PFSK-1 (cell line): ENCODE measurements around the gene MBNL1.

Experiments used
- FOXP2 ChIP-seq: optimal IDR thresholded peaks from 2 replicates; pipeline ENCODE3; 2011; ENCODE audit warnings: borderline replicate concordance, control low read depth, inconsistent platforms; ENCODE audit not compliant: insufficient read depth; ENCODE audit errors: extremely low read length, extremely low read depth
- POLR2AphosphoS5 ChIP-seq: IDR thresholded peaks from 2 replicates; pipeline ENCODE4 v1.6.1; 2012; ENCODE audit warnings: low read depth, mild to moderate bottlenecking, control low read depth, low read length, moderate library complexity
- SIN3A ChIP-seq: IDR thresholded peaks from 2 replicates; pipeline ENCODE4 v1.6.1; 2012; ENCODE audit warnings: mild to moderate bottlenecking, low read length, moderate library complexity, borderline replicate concordance; ENCODE audit not compliant: insufficient read depth
- TAF1 ChIP-seq: IDR thresholded peaks from 2 replicates; pipeline ENCODE4 v1.6.1; 2012; ENCODE audit warnings: low read length, control low read depth, borderline replicate concordance; ENCODE audit not compliant: insufficient read depth
- TF ChIP-seq, protein P1 (sequence below), 2 experiments: IDR thresholded peaks; 2 replicates each; pipeline versions ENCODE4 v1.6.1 to v1.8.0; 2011 to 2012; ENCODE audit warnings: low read depth in 2 of 2, low read length in 2 of 2, control low read depth in 1 of 2, inconsistent platforms in 1 of 2, mild to moderate bottlenecking in 1 of 2, moderate library complexity in 1 of 2; ENCODE audit not compliant: insufficient read depth in 1 of 2

MBNL1 gene

DNA sequence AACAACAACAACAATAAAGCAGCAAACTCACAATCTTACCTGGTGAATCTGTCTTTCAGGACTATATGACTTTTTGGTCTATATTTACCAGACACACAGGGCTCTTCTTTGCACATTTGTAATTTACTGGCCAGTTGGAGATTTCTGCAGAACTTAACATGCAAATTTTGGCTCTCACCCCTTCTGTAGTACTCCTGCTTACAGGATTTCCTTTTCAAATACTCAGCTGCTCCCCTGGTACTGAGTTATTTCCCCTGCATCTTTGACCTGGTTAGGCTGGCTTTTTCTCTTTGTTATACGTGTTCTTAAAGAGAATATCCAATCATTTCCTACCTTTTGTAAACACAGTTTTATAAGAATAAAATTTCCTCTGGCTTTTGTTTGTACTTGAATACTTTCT, 228.0 kb downstream of the MBNL1 start:
- TF ChIP-seq TAF1 (no peak), FOXP2 (no peak), POLR2AphosphoS5 (no peak), SIN3A (no peak)
- TF ChIP-seq, protein P1, sequence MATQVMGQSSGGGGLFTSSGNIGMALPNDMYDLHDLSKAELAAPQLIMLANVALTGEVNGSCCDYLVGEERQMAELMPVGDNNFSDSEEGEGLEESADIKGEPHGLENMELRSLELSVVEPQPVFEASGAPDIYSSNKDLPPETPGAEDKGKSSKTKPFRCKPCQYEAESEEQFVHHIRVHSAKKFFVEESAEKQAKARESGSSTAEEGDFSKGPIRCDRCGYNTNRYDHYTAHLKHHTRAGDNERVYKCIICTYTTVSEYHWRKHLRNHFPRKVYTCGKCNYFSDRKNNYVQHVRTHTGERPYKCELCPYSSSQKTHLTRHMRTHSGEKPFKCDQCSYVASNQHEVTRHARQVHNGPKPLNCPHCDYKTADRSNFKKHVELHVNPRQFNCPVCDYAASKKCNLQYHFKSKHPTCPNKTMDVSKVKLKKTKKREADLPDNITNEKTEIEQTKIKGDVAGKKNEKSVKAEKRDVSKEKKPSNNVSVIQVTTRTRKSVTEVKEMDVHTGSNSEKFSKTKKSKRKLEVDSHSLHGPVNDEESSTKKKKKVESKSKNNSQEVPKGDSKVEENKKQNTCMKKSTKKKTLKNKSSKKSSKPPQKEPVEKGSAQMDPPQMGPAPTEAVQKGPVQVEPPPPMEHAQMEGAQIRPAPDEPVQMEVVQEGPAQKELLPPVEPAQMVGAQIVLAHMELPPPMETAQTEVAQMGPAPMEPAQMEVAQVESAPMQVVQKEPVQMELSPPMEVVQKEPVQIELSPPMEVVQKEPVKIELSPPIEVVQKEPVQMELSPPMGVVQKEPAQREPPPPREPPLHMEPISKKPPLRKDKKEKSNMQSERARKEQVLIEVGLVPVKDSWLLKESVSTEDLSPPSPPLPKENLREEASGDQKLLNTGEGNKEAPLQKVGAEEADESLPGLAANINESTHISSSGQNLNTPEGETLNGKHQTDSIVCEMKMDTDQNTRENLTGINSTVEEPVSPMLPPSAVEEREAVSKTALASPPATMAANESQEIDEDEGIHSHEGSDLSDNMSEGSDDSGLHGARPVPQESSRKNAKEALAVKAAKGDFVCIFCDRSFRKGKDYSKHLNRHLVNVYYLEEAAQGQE (IDR thresholded peaks at IDR 0.05; ENCODE audit: insufficient read depth in 1 of 2, low read depth in 2 of 2, low read length in 2 of 2) = no peak

GRCh38 chr3:152497457-152497856, 228.7 kb downstream of the MBNL1 start:
- TF ChIP-seq TAF1 (no peak), FOXP2 (no peak), POLR2AphosphoS5 (no peak), SIN3A (no peak)
- TF ChIP-seq, protein P1 (IDR thresholded peaks at IDR 0.05; ENCODE audit: insufficient read depth in 1 of 2, low read depth in 2 of 2, low read length in 2 of 2) = no peak

DNA sequence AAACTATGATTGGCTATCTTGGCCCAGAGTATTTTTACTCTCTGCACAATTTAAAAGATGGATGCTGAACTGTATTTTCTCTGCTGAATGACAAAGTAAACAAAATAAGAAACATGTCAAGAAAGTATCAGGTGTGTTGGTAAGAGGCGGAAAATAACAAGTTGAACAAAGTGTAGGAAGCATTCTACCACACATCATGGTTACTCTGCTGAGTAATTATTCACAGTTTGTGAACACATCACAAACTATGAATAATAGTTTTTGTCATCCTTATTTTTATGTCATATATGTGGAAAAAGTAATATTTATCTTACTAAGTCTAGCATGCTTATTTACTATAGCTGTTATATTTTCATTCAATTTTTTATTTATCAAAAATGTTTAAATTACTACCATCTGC, 229.2 kb downstream of the MBNL1 start:
- TF ChIP-seq SIN3A (no peak), POLR2AphosphoS5 (no peak), TAF1 (no peak), FOXP2 (no peak)
- TF ChIP-seq, protein P1 (IDR thresholded peaks at IDR 0.05; ENCODE audit: insufficient read depth in 1 of 2, low read depth in 2 of 2, low read length in 2 of 2) = no peak

DNA sequence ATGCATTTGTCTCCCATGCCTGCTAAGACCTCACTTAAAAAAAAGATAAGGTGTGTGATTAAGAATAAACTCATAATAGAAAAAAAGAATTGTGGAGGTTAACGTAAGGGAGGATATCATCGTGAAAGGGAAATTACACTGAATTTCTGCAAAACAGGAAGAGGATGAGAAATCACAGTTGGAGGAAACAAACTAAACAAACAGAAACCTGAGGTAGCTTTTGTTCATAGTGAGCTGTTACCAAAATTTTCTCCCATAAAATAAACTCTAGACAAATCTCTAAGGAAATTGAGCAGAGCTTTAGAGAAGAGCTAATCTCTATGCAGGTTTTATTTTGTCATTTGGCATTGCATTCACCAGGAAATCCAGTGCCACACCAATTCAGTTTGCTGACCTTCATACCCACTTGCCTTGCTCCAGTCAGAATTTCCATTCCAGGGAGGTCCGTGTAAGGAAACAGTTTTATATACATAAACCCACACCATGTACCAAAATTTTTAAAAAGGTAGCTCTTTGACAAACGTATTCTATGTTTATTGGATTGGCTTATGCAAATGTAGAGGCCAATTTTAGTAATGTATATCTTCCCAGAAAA, 231.2 kb downstream of the MBNL1 start:
- TF ChIP-seq SIN3A = no peak
- TF ChIP-seq, protein P1 (IDR thresholded peaks at IDR 0.05; ENCODE audit: insufficient read depth in 1 of 2, low read depth in 2 of 2, low read length in 2 of 2) = no peak
- no peak for TF ChIP-seq FOXP2
- no peak for TF ChIP-seq POLR2AphosphoS5

DNA sequence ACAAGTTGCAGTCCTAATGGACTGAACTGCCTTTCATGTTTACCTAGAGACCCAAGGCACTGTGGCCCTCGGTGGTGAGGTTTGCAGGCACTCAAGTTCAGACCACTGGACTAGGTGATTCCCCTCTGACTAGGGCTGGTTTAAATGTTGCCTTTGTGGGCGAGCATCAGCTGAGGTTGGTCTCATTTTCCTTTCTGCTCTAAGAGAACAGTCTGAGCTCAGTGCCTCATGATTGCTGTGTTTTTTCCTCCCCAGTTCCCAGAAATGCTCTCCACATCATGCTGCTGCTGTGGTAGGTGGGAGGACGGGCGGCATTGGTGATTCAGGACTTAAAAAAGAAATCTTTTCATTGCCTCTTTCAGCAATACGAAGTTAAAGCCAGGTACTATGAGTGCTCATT, 237.2 kb downstream of the MBNL1 start:
- TF ChIP-seq POLR2AphosphoS5 = no peak
- TF ChIP-seq FOXP2 = no peak
- TF ChIP-seq SIN3A = no peak
- no peak for TF ChIP-seq TAF1
- TF ChIP-seq, protein P1 (IDR thresholded peaks at IDR 0.05; ENCODE audit: insufficient read depth in 1 of 2, low read depth in 2 of 2, low read length in 2 of 2) = no peak
